HEK293 (cell line): ENCODE results near the gene DDX20.

Experiments
- KLF16 ChIP-seq: fragments of 450-650 bp; formaldehyde crosslinking; IDR thresholded peaks from 2 replicates; pipeline ENCODE4 v1.5.1; 2017; ENCODE audit warnings: missing biosample characterization, missing genetic modification characterization
- MYNN ChIP-seq: fragments of 450-650 bp; formaldehyde crosslinking; IDR thresholded peaks from 2 replicates; pipeline ENCODE4 v1.5.1; 2016; ENCODE audit warnings: missing biosample characterization, missing genetic modification characterization, borderline replicate concordance
- ZNF184 ChIP-seq: fragments of 450-650 bp; IDR thresholded peaks from 2 replicates; pipeline ENCODE4 v1.5.1; 2018; ENCODE audit warnings: missing biosample characterization, mild to moderate bottlenecking, missing genetic modification characterization
- ZNF623 ChIP-seq: fragments of 450-650 bp; formaldehyde crosslinking; IDR thresholded peaks from 2 replicates; pipeline ENCODE4 v1.5.1; 2016; ENCODE audit warnings: missing biosample characterization, missing genetic modification characterization
- ZNF664 ChIP-seq: fragments of 450-650 bp; formaldehyde crosslinking; IDR thresholded peaks from 2 replicates; pipeline ENCODE4 v1.5.1; 2016; ENCODE audit warnings: missing biosample characterization, missing genetic modification characterization
- ZNF791 ChIP-seq: fragments of 450-650 bp; formaldehyde crosslinking; IDR thresholded peaks from 2 replicates; pipeline ENCODE4 v1.5.1; 2016; ENCODE audit warnings: missing biosample characterization, missing genetic modification characterization
- ZNF792 ChIP-seq: fragments of 450-650 bp; formaldehyde crosslinking; IDR thresholded peaks from 2 replicates; pipeline ENCODE4 v1.5.1; 2016; ENCODE audit warnings: missing biosample characterization, missing genetic modification characterization
- ZSCAN30 ChIP-seq: fragments of 450-650 bp; IDR thresholded peaks from 2 replicates; pipeline ENCODE4 v1.5.1; 2018; ENCODE audit warnings: missing biosample characterization, mild to moderate bottlenecking, missing genetic modification characterization, moderate library complexity
- TF ChIP-seq, protein P1 (sequence below): fragments of 450-650 bp; formaldehyde crosslinking; IDR thresholded peaks from 2 replicates; pipeline ENCODE4 v1.5.1; 2016; ENCODE audit warnings: missing biosample characterization, missing genetic modification characterization
- TF ChIP-seq, protein P2 (sequence below): fragments of 450-650 bp; formaldehyde crosslinking; IDR thresholded peaks from 2 replicates; pipeline ENCODE4 v1.5.1; 2016; ENCODE audit warnings: missing biosample characterization, missing genetic modification characterization
- TF ChIP-seq, protein P3 (sequence below): fragments of 450-650 bp; IDR thresholded peaks from 2 replicates; pipeline ENCODE4 v1.5.1; 2018; ENCODE audit warnings: missing biosample characterization, mild to moderate bottlenecking, missing genetic modification characterization
- TF ChIP-seq, protein P4 (sequence below): fragments of 450-650 bp; formaldehyde crosslinking; IDR thresholded peaks from 2 replicates; pipeline ENCODE4 v1.5.1; 2016; ENCODE audit warnings: missing biosample characterization, missing genetic modification characterization

DNA sequence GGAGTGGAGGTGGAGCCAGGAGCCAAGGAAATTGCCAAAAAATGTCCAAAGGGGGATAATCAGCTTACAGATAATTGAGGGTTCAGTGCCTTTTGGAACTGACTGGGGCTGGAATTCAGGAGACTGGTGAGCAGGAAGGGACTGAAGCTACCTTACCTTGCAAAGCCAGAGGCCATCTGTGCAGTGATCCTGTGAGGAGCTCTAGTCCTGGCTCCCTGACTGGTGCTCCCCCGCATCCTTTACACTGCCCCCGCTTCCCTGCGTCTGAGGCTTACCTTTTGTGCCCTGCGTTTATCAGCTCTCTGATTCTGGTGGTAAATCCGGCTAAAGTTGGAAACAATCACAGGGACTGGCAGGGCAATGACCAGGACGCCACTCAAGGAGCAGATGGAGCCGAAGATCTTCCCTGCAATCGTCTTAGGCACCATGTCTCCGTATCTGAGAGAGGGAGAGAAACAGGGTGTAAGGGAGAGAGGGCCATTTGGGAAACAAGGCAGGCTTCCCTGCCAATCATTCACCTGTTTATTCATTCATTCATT is 31.0 kb downstream of the DDX20 start:
- TF ChIP-seq ZNF623 (tag by site-specific recombination), result no peak
- TF ChIP-seq KLF16, result no peak
- TF ChIP-seq, protein P1, sequence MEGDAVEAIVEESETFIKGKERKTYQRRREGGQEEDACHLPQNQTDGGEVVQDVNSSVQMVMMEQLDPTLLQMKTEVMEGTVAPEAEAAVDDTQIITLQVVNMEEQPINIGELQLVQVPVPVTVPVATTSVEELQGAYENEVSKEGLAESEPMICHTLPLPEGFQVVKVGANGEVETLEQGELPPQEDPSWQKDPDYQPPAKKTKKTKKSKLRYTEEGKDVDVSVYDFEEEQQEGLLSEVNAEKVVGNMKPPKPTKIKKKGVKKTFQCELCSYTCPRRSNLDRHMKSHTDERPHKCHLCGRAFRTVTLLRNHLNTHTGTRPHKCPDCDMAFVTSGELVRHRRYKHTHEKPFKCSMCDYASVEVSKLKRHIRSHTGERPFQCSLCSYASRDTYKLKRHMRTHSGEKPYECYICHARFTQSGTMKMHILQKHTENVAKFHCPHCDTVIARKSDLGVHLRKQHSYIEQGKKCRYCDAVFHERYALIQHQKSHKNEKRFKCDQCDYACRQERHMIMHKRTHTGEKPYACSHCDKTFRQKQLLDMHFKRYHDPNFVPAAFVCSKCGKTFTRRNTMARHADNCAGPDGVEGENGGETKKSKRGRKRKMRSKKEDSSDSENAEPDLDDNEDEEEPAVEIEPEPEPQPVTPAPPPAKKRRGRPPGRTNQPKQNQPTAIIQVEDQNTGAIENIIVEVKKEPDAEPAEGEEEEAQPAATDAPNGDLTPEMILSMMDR (tag by site-specific recombination), result no peak
- TF ChIP-seq, protein P2, sequence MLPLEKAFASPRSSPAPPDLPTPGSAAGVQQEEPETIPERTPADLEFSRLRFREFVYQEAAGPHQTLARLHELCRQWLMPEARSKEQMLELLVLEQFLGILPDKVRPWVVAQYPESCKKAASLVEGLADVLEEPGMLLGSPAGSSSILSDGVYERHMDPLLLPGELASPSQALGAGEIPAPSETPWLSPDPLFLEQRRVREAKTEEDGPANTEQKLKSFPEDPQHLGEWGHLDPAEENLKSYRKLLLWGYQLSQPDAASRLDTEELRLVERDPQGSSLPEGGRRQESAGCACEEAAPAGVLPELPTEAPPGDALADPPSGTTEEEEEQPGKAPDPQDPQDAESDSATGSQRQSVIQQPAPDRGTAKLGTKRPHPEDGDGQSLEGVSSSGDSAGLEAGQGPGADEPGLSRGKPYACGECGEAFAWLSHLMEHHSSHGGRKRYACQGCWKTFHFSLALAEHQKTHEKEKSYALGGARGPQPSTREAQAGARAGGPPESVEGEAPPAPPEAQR (tag by site-specific recombination), result no peak
- TF ChIP-seq, protein P3, sequence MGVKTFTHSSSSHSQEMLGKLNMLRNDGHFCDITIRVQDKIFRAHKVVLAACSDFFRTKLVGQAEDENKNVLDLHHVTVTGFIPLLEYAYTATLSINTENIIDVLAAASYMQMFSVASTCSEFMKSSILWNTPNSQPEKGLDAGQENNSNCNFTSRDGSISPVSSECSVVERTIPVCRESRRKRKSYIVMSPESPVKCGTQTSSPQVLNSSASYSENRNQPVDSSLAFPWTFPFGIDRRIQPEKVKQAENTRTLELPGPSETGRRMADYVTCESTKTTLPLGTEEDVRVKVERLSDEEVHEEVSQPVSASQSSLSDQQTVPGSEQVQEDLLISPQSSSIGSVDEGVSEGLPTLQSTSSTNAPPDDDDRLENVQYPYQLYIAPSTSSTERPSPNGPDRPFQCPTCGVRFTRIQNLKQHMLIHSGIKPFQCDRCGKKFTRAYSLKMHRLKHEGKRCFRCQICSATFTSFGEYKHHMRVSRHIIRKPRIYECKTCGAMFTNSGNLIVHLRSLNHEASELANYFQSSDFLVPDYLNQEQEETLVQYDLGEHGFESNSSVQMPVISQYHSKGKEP (tag by site-specific recombination), result no peak
- no peak for TF ChIP-seq MYNN
- no peak for TF ChIP-seq ZSCAN30
- TF ChIP-seq ZNF664 (tag by site-specific recombination), result no peak
- TF ChIP-seq ZNF791, result no peak
- no peak for TF ChIP-seq ZNF184 (tag by site-specific recombination)
- TF ChIP-seq, protein P4, sequence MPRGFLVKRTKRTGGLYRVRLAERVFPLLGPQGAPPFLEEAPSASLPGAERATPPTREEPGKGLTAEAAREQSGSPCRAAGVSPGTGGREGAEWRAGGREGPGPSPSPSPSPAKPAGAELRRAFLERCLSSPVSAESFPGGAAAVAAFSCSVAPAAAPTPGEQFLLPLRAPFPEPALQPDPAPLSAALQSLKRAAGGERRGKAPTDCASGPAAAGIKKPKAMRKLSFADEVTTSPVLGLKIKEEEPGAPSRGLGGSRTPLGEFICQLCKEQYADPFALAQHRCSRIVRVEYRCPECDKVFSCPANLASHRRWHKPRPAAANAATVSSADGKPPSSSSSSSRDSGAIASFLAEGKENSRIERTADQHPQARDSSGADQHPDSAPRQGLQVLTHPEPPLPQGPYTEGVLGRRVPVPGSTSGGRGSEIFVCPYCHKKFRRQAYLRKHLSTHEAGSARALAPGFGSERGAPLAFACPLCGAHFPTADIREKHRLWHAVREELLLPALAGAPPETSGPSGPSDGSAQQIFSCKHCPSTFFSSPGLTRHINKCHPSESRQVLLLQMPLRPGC (tag by site-specific recombination), result no peak
- TF ChIP-seq ZNF792 (tag by site-specific recombination), result no peak
